ENCODE data around the gene DAZAP2. TPM values are rescaled to one million over a fixed set of nuclear protein-coding genes. Genes with fewer than 3 reads are reported as not detected.

DAZAP2 gene
- total and polyA plus RNA-seq, 9 of the 15 experiments (the other 6 are each of a cell fraction or from before 2014, with no cell fraction given), result 116 to 668 (median 227) TPM

- H3K4me1 ChIP-seq (replicated peaks in 1 of 2; ENCODE audit: control insufficient read depth in 2 of 2, insufficient read depth in 2 of 2, low read length in 2 of 2), result peaks cover 0 to 30% of the 10 kb centered on the region in 2 experiments; a peak in 3 of 5 replicates
- no peak overlapping the region for H2AFZ ChIP-seq (ENCODE audit: low read depth, low read length)
- peak overlapping the region; percentile 6 to 44; a peak in 1 of 4 replicates for H3K9ac ChIP-seq (ENCODE audit: insufficient read depth in 1 of 2, low read depth in 2 of 2, low read length in 2 of 2)
- CTCF ChIA-PET (ENCODE audit: low intra/inter-chr PET ratio), result interaction anchor here (0.8 kb wide), 1 partner anchor 200 kb away, joined by 4 read pairs; the partner anchor contains the start of gene LETMD1
- H3K9me3 ChIP-seq (replicated peaks; ENCODE audit: control insufficient read depth, insufficient read depth, low read depth, low read length), result no peaks in the 10 kb centered on the region
- POLR2A ChIA-PET, result no interaction called here
- H3K9me1 ChIP-seq (ENCODE audit: control insufficient read depth, insufficient read depth, low read length), result no peaks in the 10 kb centered on the region
- H3K4me3 ChIP-seq, result no peak overlapping the region
- H3K36me3 ChIP-seq (ENCODE audit: control insufficient read depth, insufficient read depth, low read length), result peaks cover 44% of the 10 kb centered on the region
- ATAC-seq (no peak), DNase-seq (ENCODE audit: extremely low read depth in 1 of 4, low spot score in 3 of 4) (no peak), FAIRE-seq (no peak)
- H3K27ac ChIP-seq (ENCODE audit: extremely low read depth, low read depth, low read length), result peak overlapping the region; percentile 76
- H4K20me1 ChIP-seq (replicated peaks; ENCODE audit: control insufficient read depth, insufficient read depth, low read length), result no peaks in the 10 kb centered on the region
- peaks cover 7% of the 10 kb centered on the region; the same call in 1 of the 3 replicates for H3K79me2 ChIP-seq (ENCODE audit: control insufficient read depth, insufficient read depth, low read length)
- WGBS (ENCODE audit: insufficient coverage, low coverage, missing lambda C conversion rate), result 83% methylated on average over 14 of the region's 14 CpGs
- intact Hi-C loops (cut with micrococcal nuclease), result loop anchor here (2.0 kb wide), 3 partner anchors 75 to 423 kb away; partner anchors contain the start of gene TFCP2
- H3K27me3 ChIP-seq (ENCODE audit: control insufficient read depth in 2 of 2, insufficient read depth in 2 of 2, low read length in 2 of 2), result no peaks in the 10 kb centered on the region
- H3K4me2 ChIP-seq (ENCODE audit: insufficient read depth, low read length), result no peak overlapping the region; the same call in 1 of the 2 replicates
- in situ Hi-C loops (cut with MboI), result no loop called here
- no TSS peak for BruUV-seq (replicated peaks)
- no peak for TF ChIP-seq ZNF277 (CRISPR knock-in tag; IDR thresholded peaks at IDR 0.05; ENCODE audit: borderline replicate concordance)
- TF ChIP-seq MBD2 (IDR thresholded peaks at IDR 0.05; ENCODE audit: borderline replicate concordance, low read depth), result no peak
- no peak for TF ChIP-seq HINFP (tag; conservative IDR thresholded peaks at IDR 0.05; ENCODE audit: low read depth)
- no peak for TF ChIP-seq BHLHE40 (IDR thresholded peaks at IDR 0.05; ENCODE audit: low read length)
- no peak for TF ChIP-seq ZFP1 (CRISPR knock-in tag; IDR thresholded peaks at IDR 0.05)
- no peak for TF ChIP-seq PCBP2 (IDR thresholded peaks at IDR 0.05; ENCODE audit: low read depth, low read length, poor library complexity, severe bottlenecking)
- TF ChIP-seq ZNF764 (CRISPR knock-in tag; IDR thresholded peaks at IDR 0.05; ENCODE audit: low read depth), result no peak
- no peak for TF ChIP-seq MNT (conservative IDR thresholded peaks at IDR 0.05)
- TF ChIP-seq, protein P1, sequence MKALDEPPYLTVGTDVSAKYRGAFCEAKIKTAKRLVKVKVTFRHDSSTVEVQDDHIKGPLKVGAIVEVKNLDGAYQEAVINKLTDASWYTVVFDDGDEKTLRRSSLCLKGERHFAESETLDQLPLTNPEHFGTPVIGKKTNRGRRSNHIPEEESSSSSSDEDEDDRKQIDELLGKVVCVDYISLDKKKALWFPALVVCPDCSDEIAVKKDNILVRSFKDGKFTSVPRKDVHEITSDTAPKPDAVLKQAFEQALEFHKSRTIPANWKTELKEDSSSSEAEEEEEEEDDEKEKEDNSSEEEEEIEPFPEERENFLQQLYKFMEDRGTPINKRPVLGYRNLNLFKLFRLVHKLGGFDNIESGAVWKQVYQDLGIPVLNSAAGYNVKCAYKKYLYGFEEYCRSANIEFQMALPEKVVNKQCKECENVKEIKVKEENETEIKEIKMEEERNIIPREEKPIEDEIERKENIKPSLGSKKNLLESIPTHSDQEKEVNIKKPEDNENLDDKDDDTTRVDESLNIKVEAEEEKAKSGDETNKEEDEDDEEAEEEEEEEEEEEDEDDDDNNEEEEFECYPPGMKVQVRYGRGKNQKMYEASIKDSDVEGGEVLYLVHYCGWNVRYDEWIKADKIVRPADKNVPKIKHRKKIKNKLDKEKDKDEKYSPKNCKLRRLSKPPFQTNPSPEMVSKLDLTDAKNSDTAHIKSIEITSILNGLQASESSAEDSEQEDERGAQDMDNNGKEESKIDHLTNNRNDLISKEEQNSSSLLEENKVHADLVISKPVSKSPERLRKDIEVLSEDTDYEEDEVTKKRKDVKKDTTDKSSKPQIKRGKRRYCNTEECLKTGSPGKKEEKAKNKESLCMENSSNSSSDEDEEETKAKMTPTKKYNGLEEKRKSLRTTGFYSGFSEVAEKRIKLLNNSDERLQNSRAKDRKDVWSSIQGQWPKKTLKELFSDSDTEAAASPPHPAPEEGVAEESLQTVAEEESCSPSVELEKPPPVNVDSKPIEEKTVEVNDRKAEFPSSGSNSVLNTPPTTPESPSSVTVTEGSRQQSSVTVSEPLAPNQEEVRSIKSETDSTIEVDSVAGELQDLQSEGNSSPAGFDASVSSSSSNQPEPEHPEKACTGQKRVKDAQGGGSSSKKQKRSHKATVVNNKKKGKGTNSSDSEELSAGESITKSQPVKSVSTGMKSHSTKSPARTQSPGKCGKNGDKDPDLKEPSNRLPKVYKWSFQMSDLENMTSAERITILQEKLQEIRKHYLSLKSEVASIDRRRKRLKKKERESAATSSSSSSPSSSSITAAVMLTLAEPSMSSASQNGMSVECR (CRISPR knock-in tag; IDR thresholded peaks at IDR 0.05), result no peak
- TF ChIP-seq JUNB (CRISPR knock-in tag; conservative IDR thresholded peaks at IDR 0.05), result no peak
- TF ChIP-seq CEBPG (CRISPR knock-in tag; IDR thresholded peaks at IDR 0.05), result no peak
- no peak for TF ChIP-seq CEBPG (tag; conservative IDR thresholded peaks at IDR 0.05 in 1 of 2, IDR thresholded peaks at IDR 0.05 in 1 of 2)
These were observed 9.0 kb downstream of the DAZAP2 start for GRCh38 chr12:51247523-51248206.

Measured in K562 (cell line).